Pancreas (tissue), 10 donors: ENCODE results near the gene FILIP1L. TPM values are rescaled to one million over a fixed set of nuclear protein-coding genes. Genes with fewer than 3 reads are reported as not detected.

Experiments
- ATAC-seq, 4 donors: fragments of 200-7000 bp; cut with Tn5 transposase; one replicate each; pipeline versions ENCODE4 v1.8.0 to v1.9.1; 2020; ENCODE audit warnings: mild to moderate bottlenecking in 4 of 4, moderate library complexity in 4 of 4
- DNase-seq, 6 donors: peaks; one replicate each; pipeline ENCODE4 v3.0.0-alpha.2; 2020
- FAIRE-seq: peaks from 2 replicates; lab custom pipeline; 2012; peaks lifted over from hg19 to GRCh38; lab: Jason Lieb, UNC
- H3K27ac ChIP-seq, 4 donors: fragments of 200-600 bp; sonication (generic); 1 replicate in 3 of 4; 2 replicates in 1 of 4; pipeline versions ENCODE4 v1.5.0 to v1.8.0; 2020
- H3K27me3 ChIP-seq, 4 donors: fragments of 200-600 bp; one replicate each; pipeline ENCODE4 v1.8.0; 2021
- H3K36me3 ChIP-seq, 3 donors: fragments of 200-600 bp; sonication (generic) in 1 of 3; one replicate each; pipeline versions ENCODE4 v1.5.0 to v1.8.0; 2020 to 2021
- H3K4me1 ChIP-seq, 3 donors: fragments of 200-600 bp; one replicate each; pipeline ENCODE4 v1.8.0; 2021
- H3K4me3 ChIP-seq, 4 donors: fragments of 200-600 bp; sonication (generic) in 2 of 4; one replicate each; pipeline versions ENCODE4 v1.5.0 to v1.8.0; 2020 to 2021
- H3K9me3 ChIP-seq, 4 donors: fragments of 200-600 bp; one replicate each; pipeline ENCODE4 v1.8.0; 2021
- CTCF ChIP-seq, 4 donors: fragments of 200-600 bp; sonication (generic) in 3 of 4; IDR thresholded peaks; one replicate each; pipeline versions ENCODE4 v1.5.0 to v1.8.0; 2021; ENCODE audit warnings: antibody characterized with exemption in 4 of 4
- WGBS, 2 donors: extraction: QIAGEN DNeasy Blood & Tissue Kit; methylation state at CpG; one replicate each; pipeline ENCODE4 v1.1.7; 2013; 5-methylcytosine and 5-hydroxymethylcytosine counted together
- intact Hi-C, 3 donors: fragments of 100-400 bp; cut with DNase I; formaldehyde crosslinking; loops; one replicate each; pipeline versions ENCODE4 v1.11.1 to v1.14.2; 2022
- polyA plus RNA-seq, 2 donors: library from polyadenylated mRNA; stranded (reverse); fragments of 200-250 nt; gene quantifications; one replicate each; pipeline ENCODE4 v1.2.3, GENCODE V29; 2013
- total RNA-seq, 6 donors: library from RNA; stranded (reverse); fragmentation: NEBNext Ultra II Directional in 4 of 6; extraction: Animal tissue kit (Norgen Biotek cat#: 25700) in 4 of 6; gene quantifications; one replicate each; pipeline versions ENCODE4 v1.2.1 to v1.2.4, GENCODE V29; 2021 to 2023
- donor health status: healthy with polysubstance abuse.
- donor health status: DM: no; HTN: no; CAD: no; lungs with moderate emphysema.
- donor health status: DM: no; HTN: no; CAD: no.
- donor health status: control.
- donor health status: control.
- donor health status: Bipolar disorder and iron deficiency.
- donor health status: DM: yes; HTN: yes; CAD: no.
- donor health status: DM: no; HTN: no; CAD: no.
- donor health status: DM: no; HTN: no; CAD: no.
- donor health status: DM: yes; HTN: yes; CAD: no.

The FILIP1L gene
- total and polyA plus RNA-seq, 8 donors: 12.5 to 37.7 (median 15.8) TPM

- Histone ChIP-seq H3K4me3 (no peak overlapping the region), H3K36me3 (no peaks in the 10 kb centered on the region), H3K4me1 (peaks cover 0 to 24% (median 7%) of the 10 kb centered on the region in 3 donors), H3K27me3 (no peaks in the 10 kb centered on the region), H3K9me3 (no peaks in the 10 kb centered on the region), H3K27ac (peak overlapping the region in 2 of 4 donors; percentile 33 to 56)
- FAIRE-seq: no peak
- TF ChIP-seq CTCF (IDR thresholded peaks at IDR 0.05): no peak
- DNase-seq: no peak
- intact Hi-C loops: no loop called here
- WGBS, 2 donors: 74 to 83% methylated on average over 4 of the region's 4 CpGs
- no peak for ATAC-seq
These were observed 203.5 kb downstream of the FILIP1L start for GRCh38 chr3:99910752-99911290.

GRCh38 chr3:99909714-99910495, 204.4 kb downstream of the FILIP1L start:
- DNase-seq (no peak), FAIRE-seq (no peak), ATAC-seq (peak; percentile 69 to 94 (median 72))
- peak overlapping the region in 2 of 4 donors; percentile 33 to 56 for H3K27ac ChIP-seq
- H3K36me3 ChIP-seq: no peaks in the 10 kb centered on the region
- intact Hi-C loops: no loop called here
- H3K4me1 ChIP-seq: peaks cover 0 to 24% (median 7%) of the 10 kb centered on the region in 3 donors
- WGBS, 2 donors: 63 to 68% methylated on average over 3 of the region's 3 CpGs
- no peak for TF ChIP-seq CTCF (IDR thresholded peaks at IDR 0.05)
- H3K4me3 ChIP-seq: no peak overlapping the region
- no peaks in the 10 kb centered on the region for H3K27me3 ChIP-seq
- no peaks in the 10 kb centered on the region for H3K9me3 ChIP-seq

- no peak for FAIRE-seq
- WGBS, 2 donors: 77 to 87% methylated on average over 2 of the region's 2 CpGs
These were observed 206.2 kb downstream of the FILIP1L start for GRCh38 chr3:99907959-99908544.

GRCh38 chr3:99903869-99904268, 210.4 kb downstream of the FILIP1L start:
- Histone ChIP-seq H3K4me1 (peaks cover 0 to 19% (median 10%) of the 10 kb centered on the region in 3 donors), H3K27ac (no peak overlapping the region), H3K27me3 (no peaks in the 10 kb centered on the region), H3K4me3 (no peak overlapping the region), H3K36me3 (no peaks in the 10 kb centered on the region), H3K9me3 (no peaks in the 10 kb centered on the region)
- ATAC-seq: no peak
- intact Hi-C loops: no loop called here
- no peak for TF ChIP-seq CTCF (IDR thresholded peaks at IDR 0.05)
- FAIRE-seq: no peak
- DNase-seq: no peak

More at GRCh38 chr3:99907959-99908544, 206.2 kb downstream of the FILIP1L start:
- Histone ChIP-seq H3K9me3 (no peaks in the 10 kb centered on the region), H3K27me3 (no peaks in the 10 kb centered on the region), H3K4me1 (peaks cover 0 to 24% (median 7%) of the 10 kb centered on the region in 3 donors), H3K27ac (no peak overlapping the region), H3K36me3 (no peaks in the 10 kb centered on the region), H3K4me3 (no peak overlapping the region)
- TF ChIP-seq CTCF (IDR thresholded peaks at IDR 0.05): no peak
- ATAC-seq: no peak
- DNase-seq: no peak
- intact Hi-C loops: no loop called here
